Effector memory CD4-positive, alpha-beta T cell (primary cell): ENCODE data around the gene ESYT3.

ENCODE experiments used
- DNase-seq, 3 donors: peaks; one replicate each; pipeline ENCODE4 v3.0.0-alpha.2; 2020
- H3K27ac ChIP-seq: 2 replicates; pipeline ENCODE4 v1.7.0; 2013; ENCODE audit warnings: mild to moderate bottlenecking, low read length, moderate library complexity; ENCODE audit not compliant: insufficient read depth, poor library complexity, severe bottlenecking
- H3K27me3 ChIP-seq: replicated peaks from 2 replicates; pipeline ENCODE4 v1.7.0; 2013; ENCODE audit warnings: mild to moderate bottlenecking, low read length; ENCODE audit not compliant: insufficient read depth, control insufficient read depth, poor library complexity, severe bottlenecking
- H3K36me3 ChIP-seq: 2 replicates; pipeline ENCODE4 v1.7.0; 2013; ENCODE audit warnings: mild to moderate bottlenecking, low read length, moderate library complexity; ENCODE audit not compliant: control insufficient read depth, insufficient read depth
- H3K4me1 ChIP-seq: 2 replicates; pipeline ENCODE4 v1.7.0; 2013; ENCODE audit warnings: low read length, mild to moderate bottlenecking; ENCODE audit not compliant: control insufficient read depth, insufficient read depth, poor library complexity, severe bottlenecking
- H3K4me3 ChIP-seq: 2 replicates; pipeline ENCODE4 v1.7.0; 2013; ENCODE audit warnings: low read length, low read depth, mild to moderate bottlenecking; ENCODE audit not compliant: insufficient read depth, poor library complexity, severe bottlenecking
- H3K9me3 ChIP-seq: 2 replicates; pipeline ENCODE4 v1.7.0; 2013; ENCODE audit warnings: mild to moderate bottlenecking, low read length, moderate library complexity; ENCODE audit not compliant: control insufficient read depth

ESYT3 gene

GRCh38 chr3:138397983-138398382, 36.4 kb upstream of the ESYT3 start:
- Histone ChIP-seq H3K4me3 (no peak overlapping the region), H3K27me3 (no peaks in the 10 kb centered on the region), H3K4me1 (no peaks in the 10 kb centered on the region), H3K27ac (no peak overlapping the region), H3K9me3 (no peaks in the 10 kb centered on the region), H3K36me3 (no peaks in the 10 kb centered on the region)
- DNase-seq = no peak

GRCh38 chr3:138398791-138399575, 35.4 kb upstream of the ESYT3 start:
- DNase-seq = no peak
- Histone ChIP-seq H3K4me3 (no peak overlapping the region), H3K27ac (no peak overlapping the region), H3K27me3 (no peaks in the 10 kb centered on the region), H3K9me3 (no peaks in the 10 kb centered on the region), H3K36me3 (no peaks in the 10 kb centered on the region), H3K4me1 (no peaks in the 10 kb centered on the region)

DNA sequence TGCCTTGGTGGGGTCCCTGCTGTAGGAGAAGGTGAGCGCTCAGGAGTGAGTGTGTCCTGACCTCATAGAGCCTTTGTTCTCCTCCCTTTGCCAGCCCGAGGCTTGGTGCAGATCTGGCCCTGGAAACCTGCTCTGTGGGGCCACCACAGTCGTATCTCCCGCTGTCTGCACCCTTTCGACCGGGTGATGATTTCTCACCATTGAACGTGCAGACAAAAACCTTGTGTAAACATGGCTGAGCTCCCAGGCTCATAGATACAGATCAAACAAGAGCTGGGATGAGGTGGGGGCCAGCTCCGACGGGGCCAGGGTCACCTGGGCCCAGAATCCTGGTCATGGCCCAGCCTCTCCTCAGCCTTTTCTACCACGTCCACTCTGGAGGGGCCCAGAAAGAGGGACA, 34.6 kb upstream of the ESYT3 start:
- Histone ChIP-seq H3K27ac (no peak overlapping the region), H3K27me3 (no peaks in the 10 kb centered on the region), H3K9me3 (no peaks in the 10 kb centered on the region), H3K36me3 (no peaks in the 10 kb centered on the region), H3K4me3 (no peak overlapping the region), H3K4me1 (no peaks in the 10 kb centered on the region)
- no peak for DNase-seq

- H3K36me3 ChIP-seq = no peaks in the 10 kb centered on the region
- H3K4me3 ChIP-seq = no peak overlapping the region
- H3K27me3 ChIP-seq = no peaks in the 10 kb centered on the region
- H3K4me1 ChIP-seq = no peaks in the 10 kb centered on the region
- no peaks in the 10 kb centered on the region for H3K9me3 ChIP-seq
- DNase-seq = no peak
- no peak overlapping the region for H3K27ac ChIP-seq
Measured at GRCh38 chr3:138400651-138401070, 33.8 kb upstream of the ESYT3 start.

DNA sequence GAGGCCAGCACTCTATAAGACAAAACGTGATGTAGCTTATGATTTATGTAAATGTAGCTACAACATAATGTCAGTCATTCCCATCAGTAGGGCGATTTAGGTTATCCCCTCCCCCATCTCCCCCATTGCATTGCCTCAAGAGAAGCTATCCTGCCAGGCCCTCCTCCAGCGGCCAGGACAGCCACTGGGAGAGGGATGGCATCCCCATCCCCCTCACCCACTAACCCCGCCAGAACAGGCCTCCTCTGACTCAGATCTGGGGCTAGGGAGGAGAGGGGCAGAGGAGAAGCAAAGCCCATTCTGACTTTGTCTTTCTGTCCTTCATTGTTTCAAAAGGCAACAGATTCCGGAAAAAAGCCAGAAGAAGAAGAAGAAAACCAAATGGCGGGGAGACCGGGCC, 32.6 kb upstream of the ESYT3 start:
- Histone ChIP-seq H3K9me3 (no peaks in the 10 kb centered on the region), H3K27me3 (no peaks in the 10 kb centered on the region), H3K27ac (no peak overlapping the region), H3K36me3 (no peaks in the 10 kb centered on the region), H3K4me3 (no peak overlapping the region), H3K4me1 (no peaks in the 10 kb centered on the region)
- DNase-seq = no peak

DNA sequence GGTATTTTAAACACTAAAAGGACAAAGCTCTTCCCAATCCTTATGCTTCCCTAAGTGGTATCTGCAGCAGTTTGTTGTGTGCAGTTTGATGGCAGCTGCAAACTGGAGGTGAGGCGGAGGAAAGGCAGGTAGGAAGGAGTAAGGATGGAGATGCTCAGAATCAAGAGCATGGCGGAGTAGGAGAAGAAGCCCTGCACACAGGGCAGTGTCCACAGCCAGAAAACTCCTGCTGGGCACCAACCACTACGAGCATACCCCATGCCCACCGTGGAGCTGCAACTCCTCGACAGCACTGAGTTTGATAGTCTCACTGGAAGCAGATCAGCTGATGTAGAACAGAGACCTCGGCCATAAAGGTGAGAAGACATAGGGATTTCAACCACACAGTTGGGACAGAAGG, 30.3 kb upstream of the ESYT3 start:
- no peak for DNase-seq
- Histone ChIP-seq H3K9me3 (no peaks in the 10 kb centered on the region), H3K4me1 (no peaks in the 10 kb centered on the region), H3K4me3 (no peak overlapping the region), H3K36me3 (no peaks in the 10 kb centered on the region), H3K27me3 (no peaks in the 10 kb centered on the region), H3K27ac (no peak overlapping the region)

DNA sequence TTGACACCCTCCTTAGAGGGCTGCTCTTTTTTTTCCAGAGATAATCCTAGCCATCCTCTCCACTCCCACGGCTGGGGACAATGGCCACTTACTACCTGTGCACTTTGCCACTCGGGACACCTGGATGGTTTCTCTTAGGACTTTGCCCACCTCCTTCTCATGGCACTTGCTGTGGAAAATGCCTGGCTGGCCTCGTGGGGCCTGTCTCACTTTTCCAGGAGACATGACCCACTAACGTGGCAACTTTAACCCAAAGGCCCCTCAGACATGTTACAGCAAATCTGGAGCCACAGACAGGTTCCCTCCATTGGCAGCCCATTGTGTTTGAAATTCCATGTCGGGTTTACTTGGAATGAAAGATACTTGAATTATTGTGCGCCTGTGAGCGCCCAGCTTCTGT, 29.4 kb upstream of the ESYT3 start:
- H3K4me1 ChIP-seq = no peaks in the 10 kb centered on the region
- no peak for DNase-seq
- H3K4me3 ChIP-seq = no peak overlapping the region
- H3K36me3 ChIP-seq = no peaks in the 10 kb centered on the region
- no peaks in the 10 kb centered on the region for H3K9me3 ChIP-seq
- H3K27me3 ChIP-seq = no peaks in the 10 kb centered on the region
- no peak overlapping the region for H3K27ac ChIP-seq

DNA sequence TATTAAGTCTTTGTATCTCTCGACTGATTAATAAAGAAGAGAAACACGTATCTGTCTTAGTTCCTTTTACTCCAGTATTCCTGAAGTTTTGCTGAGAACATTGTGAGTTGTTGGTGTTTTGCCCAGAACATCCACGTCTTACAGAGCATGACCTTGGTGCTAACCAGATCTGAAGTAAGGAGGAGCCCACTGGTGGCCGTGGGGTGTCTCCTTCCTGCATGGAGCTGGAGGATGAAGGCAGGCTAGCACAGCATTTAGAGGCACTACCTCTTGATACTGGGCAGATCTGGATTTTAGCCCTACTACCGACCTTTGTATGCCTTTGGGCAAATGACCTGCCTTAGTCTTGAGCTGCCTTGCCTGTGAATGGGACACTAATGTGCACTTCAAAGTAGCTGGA, 28.9 kb upstream of the ESYT3 start:
- no peak for DNase-seq
- Histone ChIP-seq H3K36me3 (no peaks in the 10 kb centered on the region), H3K4me1 (no peaks in the 10 kb centered on the region), H3K27me3 (no peaks in the 10 kb centered on the region), H3K9me3 (no peaks in the 10 kb centered on the region), H3K27ac (no peak overlapping the region), H3K4me3 (no peak overlapping the region)

DNA sequence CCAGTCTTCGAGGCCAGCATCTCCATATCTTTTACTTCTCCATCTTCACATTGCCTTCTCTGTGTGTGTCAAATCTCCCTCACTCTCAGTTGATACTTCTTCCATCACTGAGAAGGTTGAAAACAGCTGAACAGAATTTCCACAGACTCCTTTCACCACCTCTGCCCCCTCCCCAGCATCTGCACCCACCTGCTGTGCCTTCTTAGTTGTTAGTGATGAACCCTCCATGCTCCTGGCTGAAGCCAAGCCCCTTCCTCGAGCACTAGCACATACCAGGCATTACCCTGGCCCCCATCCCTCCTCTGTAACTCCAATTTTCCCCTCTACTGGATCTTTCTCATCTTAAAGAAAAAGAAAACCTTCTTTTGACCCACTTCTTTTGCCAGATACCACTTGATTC, 27.8 kb upstream of the ESYT3 start:
- Histone ChIP-seq H3K27ac (no peak overlapping the region), H3K36me3 (no peaks in the 10 kb centered on the region), H3K4me1 (no peaks in the 10 kb centered on the region), H3K27me3 (no peaks in the 10 kb centered on the region), H3K4me3 (no peak overlapping the region), H3K9me3 (no peaks in the 10 kb centered on the region)
- DNase-seq = no peak

GRCh38 chr3:138407236-138407907, 27.0 kb upstream of the ESYT3 start:
- Histone ChIP-seq H3K4me1 (no peaks in the 10 kb centered on the region), H3K9me3 (no peaks in the 10 kb centered on the region), H3K27ac (no peak overlapping the region), H3K27me3 (no peaks in the 10 kb centered on the region), H3K36me3 (no peaks in the 10 kb centered on the region), H3K4me3 (no peak overlapping the region)
- no peak for DNase-seq
